GM21526 (cell line): ENCODE measurements around the gene HS3ST5.
A peak's percentile ranks its signal among the peaks of the same experiment; 100 is the strongest.
"Not testable (repeated sequence)": the region's sequence is repeated elsewhere in the genome, so short reads cannot be mapped to it uniquely, and the experiment has no call there.

ENCODE experiments used
- ATAC-seq: cut with Tn5 transposase; IDR thresholded peaks from one replicate; pipeline ENCODE4 v1.9.1; 2021; ENCODE audit warnings: moderate library complexity; ENCODE audit not compliant: unreplicated experiment, low FRiP score

HS3ST5 gene

GRCh38 chr6:114108119-114109002 lies 234.5 kb downstream of the HS3ST5 start:
- ATAC-seq = peak; percentile 62

GRCh38 chr6:114106020-114106419 lies 236.8 kb downstream of the HS3ST5 start:
- no peak for ATAC-seq

- no peak for ATAC-seq
These were observed 241.6 kb downstream of the HS3ST5 start for GRCh38 chr6:114101255-114101654.

- ATAC-seq = no peak
These were observed 242.4 kb downstream of the HS3ST5 start for GRCh38 chr6:114100215-114100994.

GRCh38 chr6:114096561-114097172 lies 246.2 kb downstream of the HS3ST5 start:
- ATAC-seq = peak; percentile 69

GRCh38 chr6:114092943-114093342 lies 249.9 kb downstream of the HS3ST5 start:
- ATAC-seq = no peak

- no peak for ATAC-seq
These were observed 252.2 kb downstream of the HS3ST5 start for GRCh38 chr6:114090626-114091025.

- ATAC-seq = no peak
These were observed 255.3 kb downstream of the HS3ST5 start for GRCh38 chr6:114087496-114087895.

- no peak for ATAC-seq
These were observed 257.6 kb downstream of the HS3ST5 start for GRCh38 chr6:114085211-114085610.

- no peak for ATAC-seq
These were observed 258.4 kb downstream of the HS3ST5 start for GRCh38 chr6:114084327-114084890.

GRCh38 chr6:114083251-114083650 lies 259.6 kb downstream of the HS3ST5 start:
- ATAC-seq = no peak

GRCh38 chr6:114081730-114082129 lies 261.1 kb downstream of the HS3ST5 start:
- no peak for ATAC-seq

GRCh38 chr6:114080891-114081510 lies 261.8 kb downstream of the HS3ST5 start:
- no peak for ATAC-seq

- not testable (repeated sequence) for ATAC-seq
These were observed 262.4 kb downstream of the HS3ST5 start for GRCh38 chr6:114080410-114080809.

- no peak for ATAC-seq
These were observed 267.0 kb downstream of the HS3ST5 start for GRCh38 chr6:114075777-114076176.

- ATAC-seq = no peak
These were observed 267.5 kb downstream of the HS3ST5 start for GRCh38 chr6:114075300-114075699.

- no peak for ATAC-seq
These were observed 274.1 kb downstream of the HS3ST5 start for GRCh38 chr6:114068771-114069170.

GRCh38 chr6:114068116-114068515 lies 274.7 kb downstream of the HS3ST5 start:
- no peak for ATAC-seq

GRCh38 chr6:114064862-114065261 lies 278.0 kb downstream of the HS3ST5 start:
- ATAC-seq = no peak

- ATAC-seq = no peak
These were observed 278.9 kb downstream of the HS3ST5 start for GRCh38 chr6:114063956-114064355.
